OCI-M1 (cell line): ENCODE data around the gene NRG4.
"Not testable (repeated sequence)": the region's sequence is repeated elsewhere in the genome, so short reads cannot be mapped to it uniquely, and the experiment has no call there.

ENCODE experiments used
- DNase-seq: peaks from one replicate; lab custom pipeline; 2025; lab: John Stamatoyannopoulos, UW

NRG4 gene

GRCh38 chr15:75926931-75927330 is 85.3 kb downstream of the NRG4 start:
- no peak for DNase-seq

- DNase-seq: no peak
Measured at GRCh38 chr15:75925440-75925839, 86.8 kb downstream of the NRG4 start.

GRCh38 chr15:75924576-75924975 is 87.6 kb downstream of the NRG4 start:
- DNase-seq: no peak

GRCh38 chr15:75923756-75924155 is 88.5 kb downstream of the NRG4 start:
- no peak for DNase-seq

- peak; percentile 81 for DNase-seq
Measured at GRCh38 chr15:75921732-75922703, 90.2 kb downstream of the NRG4 start.

- DNase-seq: no peak
Measured at GRCh38 chr15:75920079-75920478, 92.1 kb downstream of the NRG4 start.

- no peak for DNase-seq
Measured at GRCh38 chr15:75918135-75918534, 94.1 kb downstream of the NRG4 start.

GRCh38 chr15:75916978-75917377 is 95.2 kb downstream of the NRG4 start:
- DNase-seq: no peak

GRCh38 chr15:75910355-75910754 is 101.9 kb downstream of the NRG4 start:
- DNase-seq: not testable (repeated sequence)

GRCh38 chr15:75905231-75905630 is 107.0 kb downstream of the NRG4 start:
- DNase-seq: no peak

GRCh38 chr15:75903331-75904239 is 108.6 kb downstream of the NRG4 start, which contains the start of gene FBXO22:
FBXO22 (plus strand) TSS chr15:75903878; CDS start chr15:75903964, 86 bp downstream.
- peak; percentile 96 for DNase-seq

GRCh38 chr15:75902129-75902557 is 110.1 kb downstream of the NRG4 start:
- DNase-seq: no peak

- DNase-seq: peak; percentile 16
Measured at GRCh38 chr15:75900577-75900976, 111.6 kb downstream of the NRG4 start.

- no peak for DNase-seq
Measured at GRCh38 chr15:75895731-75896130, 116.5 kb downstream of the NRG4 start.

- DNase-seq: peak; percentile 59
Measured at GRCh38 chr15:75891895-75892294, 120.3 kb downstream of the NRG4 start.
